Superior temporal gyrus (tissue), 1 donor: ENCODE data around the gene OR8J3.
"Not testable (repeated sequence)": the region's sequence is repeated elsewhere in the genome, so short reads cannot be mapped to it uniquely, and the experiment has no call there.

Source experiments
- DNase-seq: peaks from one replicate; pipeline ENCODE4 v3.0.0-alpha.2; 2016; ENCODE audit errors: extremely low spot score

OR8J3 gene

GRCh38 chr11:56140151-56140661, at the start of gene OR8J3:
TSS of gene OR8J3 (minus strand) at chr11:56140201. CDS start at chr11:56137718, 2,483 bp downstream.
- no peak for DNase-seq

- DNase-seq = no peak
These were observed 48.6 kb upstream of the OR8J3 start for GRCh38 chr11:56188602-56189001.

GRCh38 chr11:56183459-56183858, 43.5 kb upstream of the OR8J3 start:
- DNase-seq = no peak

GRCh38 chr11:56176318-56176717, 36.3 kb upstream of the OR8J3 start, which contains the start of gene OR5J2:
TSS of gene OR5J2 (plus strand) at chr11:56176618. CDS start at chr11:56176618, 0 bp downstream.
- DNase-seq = no peak

- no peak for DNase-seq
These were observed 32.3 kb upstream of the OR8J3 start for GRCh38 chr11:56172256-56172830.

- DNase-seq = no peak
These were observed 23.8 kb upstream of the OR8J3 start for GRCh38 chr11:56163804-56164203.

GRCh38 chr11:56160217-56160616, 20.2 kb upstream of the OR8J3 start, which contains the start of gene OR8K5:
TSS of gene OR8K5 (minus strand) at chr11:56160317. CDS start at chr11:56160317, 0 bp downstream.
- no peak for DNase-seq

GRCh38 chr11:56152333-56152732, 12.3 kb upstream of the OR8J3 start:
- DNase-seq = no peak

GRCh38 chr11:56151376-56151775, 11.4 kb upstream of the OR8J3 start:
- DNase-seq = no peak

GRCh38 chr11:56143681-56144080, 3.7 kb upstream of the OR8J3 start:
- not testable (repeated sequence) for DNase-seq

- no peak for DNase-seq
These were observed 17.9 kb downstream of the OR8J3 start, which contains the start of gene OR8H3 for GRCh38 chr11:56122073-56122472. TSS of gene OR8H3 (plus strand) at chr11:56122373. CDS start at chr11:56122373, 0 bp downstream.

GRCh38 chr11:56103210-56103737, 36.7 kb downstream of the OR8J3 start, which contains the start of gene OR8H2:
TSS of gene OR8H2 (plus strand) at chr11:56103687. CDS start at chr11:56105043, 1,356 bp downstream.
- DNase-seq = no peak

GRCh38 chr11:56093008-56093407, 47.0 kb downstream of the OR8J3 start, which contains the start of gene OR8I2:
TSS of gene OR8I2 (plus strand) at chr11:56093308. CDS start at chr11:56093308, 0 bp downstream.
- DNase-seq = no peak

GRCh38 chr11:56089697-56090096, 50.3 kb downstream of the OR8J3 start:
- DNase-seq = no peak
